ENCODE results near the gene TPK1. TPM values are rescaled to one million over a fixed set of nuclear protein-coding genes. Genes with fewer than 3 reads are reported as not detected.

TPK1 gene
- total RNA-seq, 1 experiment from 2014 or later, result 3.1 TPM

DNA sequence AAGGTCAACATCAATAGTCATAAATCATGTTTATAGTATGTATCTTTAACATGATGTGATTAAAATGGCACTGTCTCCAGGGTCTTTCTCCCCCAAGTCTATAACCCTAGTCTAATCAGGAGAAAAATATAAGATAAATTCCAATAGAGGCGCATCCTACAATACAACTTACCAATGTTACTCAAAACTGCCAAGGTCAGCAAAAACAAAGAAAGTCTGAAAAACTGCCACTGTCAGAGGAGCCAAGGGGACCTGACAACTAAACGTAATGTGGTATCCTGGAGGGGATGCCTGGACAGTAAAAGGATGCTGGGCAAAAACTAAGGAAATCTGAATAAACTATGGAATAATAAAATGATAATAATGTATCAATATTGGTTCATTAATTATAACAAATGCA lies 63.9 kb downstream of the TPK1 start:
- no peaks in the 10 kb centered on the region; a peak in 1 of 7 replicates for H3K36me3 Mint-ChIP-seq (ENCODE audit: insufficient read depth in 1 of 3, low read depth in 3 of 3)
- Histone ChIP-seq H2BK120ac (ENCODE audit: low read depth, low read length, poor library complexity, severe bottlenecking) (no peak overlapping the region), H3K23ac (ENCODE audit: insufficient read length, low read depth, low read length) (no peak overlapping the region), H2BK12ac (ENCODE audit: insufficient read length, low read depth, low read length) (no peak overlapping the region), H2BK20ac (ENCODE audit: low read depth, low read length, poor library complexity, severe bottlenecking) (no peak overlapping the region), H3K4ac (ENCODE audit: low read depth, low read length) (no peak overlapping the region), H4K20me1 (ENCODE audit: control insufficient read depth, insufficient read depth, insufficient read length) (no peaks in the 10 kb centered on the region), H2AK5ac (ENCODE audit: insufficient read length, low read length) (no peak overlapping the region), H3K9ac (ENCODE audit: extremely low read depth, insufficient read length, low read length) (no peak overlapping the region), H3K4me1 (ENCODE audit: insufficient read depth, low read length) (no peaks in the 10 kb centered on the region), H2BK15ac (ENCODE audit: low read depth, low read length) (no peak overlapping the region), H4K5ac (ENCODE audit: insufficient read length, low read depth, low read length) (no peak overlapping the region), H3K23me2 (ENCODE audit: insufficient read length, low read depth, low read length, poor library complexity, severe bottlenecking) (no peaks in the 10 kb centered on the region), H2BK5ac (ENCODE audit: insufficient read length, low read length) (no peak overlapping the region), H3K18ac (ENCODE audit: insufficient read length, low read depth, low read length) (no peak overlapping the region), H3K56ac (ENCODE audit: insufficient read length, low read depth, low read length) (no peak overlapping the region), H3K79me1 (ENCODE audit: insufficient read depth, low read depth, low read length, poor library complexity, severe bottlenecking) (no peaks in the 10 kb centered on the region), H3T11ph (ENCODE audit: low read length) (no peak overlapping the region), H3K27me3 (ENCODE audit: insufficient read depth, low read length) (no peaks in the 10 kb centered on the region), H4K8ac (replicated peaks; ENCODE audit: insufficient read length, low read depth, low read length) (no peak overlapping the region), H2AFZ (ENCODE audit: low read length) (no peak overlapping the region), H3K14ac (ENCODE audit: insufficient read depth, low read length) (no peak overlapping the region), H3K9me3 (ENCODE audit: control insufficient read depth, low read depth, low read length) (no peaks in the 10 kb centered on the region), H3K4me2 (ENCODE audit: insufficient read depth, insufficient read length, low read length) (no peak overlapping the region), H3K79me2 (ENCODE audit: insufficient read depth, low read length) (no peaks in the 10 kb centered on the region), H3K27ac (ENCODE audit: insufficient read length, low read depth, low read length) (no peak overlapping the region), H4K91ac (ENCODE audit: insufficient read length, low read depth, low read length) (no peak overlapping the region)
- no peaks in the 10 kb centered on the region for H3K27me3 Mint-ChIP-seq (ENCODE audit: low read depth)
- no peaks in the 10 kb centered on the region for H3K9me3 Mint-ChIP-seq
- TF ChIP-seq, protein P1, sequence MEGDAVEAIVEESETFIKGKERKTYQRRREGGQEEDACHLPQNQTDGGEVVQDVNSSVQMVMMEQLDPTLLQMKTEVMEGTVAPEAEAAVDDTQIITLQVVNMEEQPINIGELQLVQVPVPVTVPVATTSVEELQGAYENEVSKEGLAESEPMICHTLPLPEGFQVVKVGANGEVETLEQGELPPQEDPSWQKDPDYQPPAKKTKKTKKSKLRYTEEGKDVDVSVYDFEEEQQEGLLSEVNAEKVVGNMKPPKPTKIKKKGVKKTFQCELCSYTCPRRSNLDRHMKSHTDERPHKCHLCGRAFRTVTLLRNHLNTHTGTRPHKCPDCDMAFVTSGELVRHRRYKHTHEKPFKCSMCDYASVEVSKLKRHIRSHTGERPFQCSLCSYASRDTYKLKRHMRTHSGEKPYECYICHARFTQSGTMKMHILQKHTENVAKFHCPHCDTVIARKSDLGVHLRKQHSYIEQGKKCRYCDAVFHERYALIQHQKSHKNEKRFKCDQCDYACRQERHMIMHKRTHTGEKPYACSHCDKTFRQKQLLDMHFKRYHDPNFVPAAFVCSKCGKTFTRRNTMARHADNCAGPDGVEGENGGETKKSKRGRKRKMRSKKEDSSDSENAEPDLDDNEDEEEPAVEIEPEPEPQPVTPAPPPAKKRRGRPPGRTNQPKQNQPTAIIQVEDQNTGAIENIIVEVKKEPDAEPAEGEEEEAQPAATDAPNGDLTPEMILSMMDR (conservative IDR thresholded peaks at IDR 0.05), result no peak
- no peak overlapping the region; a peak in 1 of 7 replicates for H3K27ac Mint-ChIP-seq
- peaks cover 8% of the 10 kb centered on the region in 2 experiments; a peak in 3 of 4 replicates for H3K4me1 Mint-ChIP-seq
- no CpG with 5 or more reads among the region's 2 CpGs for WGBS (ENCODE audit: extremely low coverage, insufficient read length, low lambda C conversion rate)
- H3K4me3 Mint-ChIP-seq, result no peak overlapping the region
- DNase-seq, result no peak

All from H9 (cell line).